SK-N-MC (cell line): Measurements from ENCODE around the gene NKAIN2.

Experiments used
- DNase-seq: peaks from one replicate; pipeline ENCODE4 v3.0.0-alpha.2; 2011; ENCODE audit warnings: low read depth, low spot score
- H3K27ac ChIP-seq: fragments of 200-600 bp; sonication (generic); 2 replicates; pipeline ENCODE4 v1.5.1; 2016; ENCODE audit warnings: mixed run types
- H3K36me3 ChIP-seq: fragments of 200-600 bp; sonication (generic); 2 replicates; pipeline ENCODE4 v1.6.1; 2017; ENCODE audit warnings: antibody characterized with exemption, low read length, mixed read lengths; ENCODE audit not compliant: insufficient read depth
- H3K4me3 ChIP-seq: fragments of 200-600 bp; sonication (generic); 2 replicates; pipeline ENCODE4 v1.5.1; 2016
- H3K9ac ChIP-seq: fragments of 200-600 bp; sonication (generic); 2 replicates; pipeline ENCODE4 v1.8.0; 2017; ENCODE audit warnings: mixed run types, mixed read lengths; ENCODE audit not compliant: insufficient read length
- H3K9me3 ChIP-seq: fragments of 200-600 bp; sonication (generic); 2 replicates; pipeline ENCODE4 v1.6.1; 2017; ENCODE audit warnings: low read depth, mild to moderate bottlenecking, antibody characterized with exemption, low read length, moderate library complexity, mixed read lengths
- EZH2 ChIP-seq: fragments of 200-600 bp; sonication (generic); IDR thresholded peaks from one replicate; pipeline ENCODE4 v1.6.1; 2017; ENCODE audit warnings: antibody characterized with exemption
- FOXP2 ChIP-seq: optimal IDR thresholded peaks from 2 replicates; pipeline ENCODE3; 2011; ENCODE audit warnings: mild to moderate bottlenecking, moderate library complexity; ENCODE audit not compliant: insufficient read depth; ENCODE audit errors: extremely low read length, control extremely low read depth
- POLR2AphosphoS5 ChIP-seq: IDR thresholded peaks from 2 replicates; pipeline ENCODE4 v1.6.1; 2012; ENCODE audit warnings: mild to moderate bottlenecking, low read depth, low read length, borderline replicate concordance

The NKAIN2 gene

DNA sequence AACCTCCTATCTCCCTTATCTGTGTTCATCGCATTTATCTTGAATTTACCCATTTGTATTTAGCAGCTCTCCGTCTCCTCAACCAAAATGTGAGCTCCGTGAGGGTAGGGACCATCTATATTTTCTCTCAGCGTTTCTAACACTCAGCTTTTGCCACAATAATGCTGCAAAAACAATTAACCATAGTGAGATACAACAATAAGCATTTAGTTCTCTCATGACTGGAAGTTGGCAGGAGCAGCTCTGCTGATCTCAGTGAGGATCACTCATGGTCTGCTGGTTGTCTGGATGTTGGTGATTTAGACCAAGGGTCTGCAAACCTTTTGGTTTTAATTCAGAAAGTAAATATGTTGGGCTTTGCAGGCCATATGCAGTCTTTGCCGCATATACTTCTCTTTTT lies 763.7 kb downstream of the NKAIN2 start:
- no peaks in the 10 kb centered on the region for H3K36me3 ChIP-seq
- H3K9me3 ChIP-seq = no peaks in the 10 kb centered on the region; the same call in 1 of the 2 replicates
- TF ChIP-seq FOXP2 (no peak), POLR2AphosphoS5 (no peak), EZH2 (no peak)
- H3K9ac ChIP-seq = no peak overlapping the region
- no peak for DNase-seq
- no peak overlapping the region for H3K27ac ChIP-seq
- no peak overlapping the region for H3K4me3 ChIP-seq

DNA sequence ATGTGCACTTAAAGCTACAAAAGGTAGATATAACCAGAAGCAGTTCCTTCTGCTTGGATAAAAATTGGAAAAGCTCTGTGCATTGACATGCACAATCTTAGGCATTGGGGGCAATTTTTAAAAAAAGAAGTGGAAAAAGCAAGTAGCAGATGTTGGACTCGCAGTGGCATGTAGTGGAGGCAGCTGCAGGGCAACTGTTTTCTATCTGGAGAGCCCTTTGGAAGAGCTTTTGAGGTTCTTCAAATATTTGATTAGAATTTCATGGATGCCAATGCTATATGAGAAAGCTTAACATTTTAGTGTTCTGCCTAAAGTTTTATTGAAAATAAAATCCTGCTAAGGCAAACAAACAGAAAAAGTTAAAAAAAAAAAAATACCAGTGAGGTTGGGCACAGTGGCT lies 770.3 kb downstream of the NKAIN2 start:
- H3K9me3 ChIP-seq = no peaks in the 10 kb centered on the region; the same call in 1 of the 2 replicates
- DNase-seq = no peak
- no peak overlapping the region for H3K27ac ChIP-seq
- no peak for TF ChIP-seq POLR2AphosphoS5
- no peak for TF ChIP-seq FOXP2
- TF ChIP-seq EZH2 = no peak
- H3K36me3 ChIP-seq = no peaks in the 10 kb centered on the region
- no peak overlapping the region for H3K4me3 ChIP-seq
- no peak overlapping the region for H3K9ac ChIP-seq

- Histone ChIP-seq H3K4me3 (no peak overlapping the region), H3K9me3 (no peaks in the 10 kb centered on the region), H3K9ac (no peak overlapping the region), H3K36me3 (no peaks in the 10 kb centered on the region), H3K27ac (no peak overlapping the region)
- no peak for DNase-seq
- TF ChIP-seq POLR2AphosphoS5 (no peak), FOXP2 (no peak), EZH2 (no peak)
Measured at GRCh38 chr6:124577734-124578281, 774.1 kb downstream of the NKAIN2 start.

DNA sequence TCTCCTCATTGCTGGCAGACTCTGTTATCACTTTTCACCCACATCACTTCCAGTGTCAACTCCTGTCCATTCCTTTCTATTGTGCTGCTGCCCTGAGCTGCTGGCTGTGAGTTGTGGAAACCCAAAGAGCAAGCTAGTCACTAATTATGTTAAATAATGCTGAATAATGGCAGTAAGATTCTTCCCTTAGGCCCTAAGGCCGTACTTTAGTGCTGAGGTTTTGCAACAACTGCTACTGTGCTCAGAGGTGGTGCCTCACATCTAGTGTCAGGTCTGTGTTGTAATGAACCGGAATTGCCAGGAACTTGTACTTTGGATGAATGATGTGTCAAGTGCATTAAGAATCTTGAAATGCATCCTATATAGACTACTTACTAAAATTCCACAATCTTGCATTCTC lies 786.3 kb downstream of the NKAIN2 start:
- no peaks in the 10 kb centered on the region for H3K36me3 ChIP-seq
- no peak overlapping the region for H3K9ac ChIP-seq
- H3K27ac ChIP-seq = no peak overlapping the region
- TF ChIP-seq FOXP2 = no peak
- no peak for TF ChIP-seq POLR2AphosphoS5
- no peak for TF ChIP-seq EZH2
- no peaks in the 10 kb centered on the region for H3K9me3 ChIP-seq
- H3K4me3 ChIP-seq = no peak overlapping the region
- peak; percentile 73 for DNase-seq

- TF ChIP-seq EZH2 = no peak
- no peak for TF ChIP-seq POLR2AphosphoS5
- TF ChIP-seq FOXP2 = no peak
- no peak overlapping the region for H3K27ac ChIP-seq
Measured at GRCh38 chr6:124599656-124600055, 796.0 kb downstream of the NKAIN2 start.

DNA sequence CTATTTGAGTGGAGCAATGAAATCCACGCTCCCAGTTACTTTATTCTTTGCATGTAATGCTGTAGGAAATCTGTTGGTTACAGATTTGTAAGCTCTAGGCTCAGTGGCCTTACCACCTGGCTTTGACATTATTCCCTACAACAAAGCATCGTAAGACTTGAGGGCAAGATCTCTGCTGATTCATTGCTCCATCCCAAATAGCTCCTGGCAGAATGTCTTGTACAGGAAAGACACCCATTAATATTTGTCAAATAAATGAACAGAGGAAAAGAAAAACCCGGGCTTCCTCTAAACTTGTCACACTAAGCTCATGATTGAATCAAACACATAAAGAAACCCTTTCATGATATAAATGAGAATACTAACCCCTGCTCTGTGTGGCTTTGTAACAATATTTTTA lies 801.1 kb downstream of the NKAIN2 start:
- TF ChIP-seq EZH2 (no peak), POLR2AphosphoS5 (no peak), FOXP2 (no peak)
- Histone ChIP-seq H3K9ac (no peak overlapping the region), H3K27ac (no peak overlapping the region), H3K9me3 (no peaks in the 10 kb centered on the region), H3K4me3 (no peak overlapping the region), H3K36me3 (no peaks in the 10 kb centered on the region)
- no peak for DNase-seq

More at GRCh38 chr6:124599656-124600055, 796.0 kb downstream of the NKAIN2 start:
- Histone ChIP-seq H3K4me3 (no peak overlapping the region), H3K9me3 (no peaks in the 10 kb centered on the region), H3K9ac (no peak overlapping the region), H3K36me3 (no peaks in the 10 kb centered on the region)
- DNase-seq = no peak

DNA sequence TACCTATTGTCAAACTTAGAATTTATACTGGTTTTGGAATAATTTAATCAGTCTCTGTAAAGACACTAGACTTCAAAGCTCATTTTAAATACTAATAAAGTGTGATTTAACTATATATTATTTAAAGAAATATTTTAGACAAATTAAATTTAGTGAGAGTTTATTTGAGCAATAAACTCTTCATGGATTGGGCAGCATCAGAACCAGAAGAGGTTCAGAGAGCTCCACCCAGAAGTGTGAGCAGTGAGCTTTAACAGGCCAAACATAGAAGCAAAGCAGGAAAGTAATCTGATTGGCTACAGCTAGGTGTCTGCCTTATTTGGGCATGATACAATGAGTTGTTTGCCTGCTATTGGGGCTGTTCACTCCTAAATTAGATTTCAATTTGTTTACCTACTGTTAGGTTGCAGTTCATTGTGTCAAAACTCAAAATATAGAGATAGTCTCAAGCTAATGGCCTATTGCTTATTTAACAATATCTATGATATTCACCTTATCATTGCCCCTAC lies 803.5 kb downstream of the NKAIN2 start:
- no peak for DNase-seq
- Histone ChIP-seq H3K9ac (no peak overlapping the region), H3K9me3 (no peaks in the 10 kb centered on the region), H3K27ac (no peak overlapping the region), H3K36me3 (no peaks in the 10 kb centered on the region), H3K4me3 (no peak overlapping the region)
- no peak for TF ChIP-seq EZH2
- TF ChIP-seq POLR2AphosphoS5 = no peak
- no peak for TF ChIP-seq FOXP2

- Histone ChIP-seq H3K9ac (no peak overlapping the region), H3K4me3 (no peak overlapping the region), H3K9me3 (no peaks in the 10 kb centered on the region), H3K27ac (no peak overlapping the region), H3K36me3 (no peaks in the 10 kb centered on the region)
- TF ChIP-seq EZH2 (no peak), FOXP2 (no peak), POLR2AphosphoS5 (no peak)
- DNase-seq = no peak
Measured at GRCh38 chr6:124613031-124613430, 809.4 kb downstream of the NKAIN2 start.

- Histone ChIP-seq H3K9me3 (no peaks in the 10 kb centered on the region), H3K27ac (no peak overlapping the region), H3K4me3 (no peak overlapping the region), H3K36me3 (no peaks in the 10 kb centered on the region), H3K9ac (no peak overlapping the region)
- no peak for DNase-seq
- TF ChIP-seq FOXP2 (no peak), EZH2 (no peak), POLR2AphosphoS5 (no peak)
Measured at GRCh38 chr6:124622351-124622750, 818.7 kb downstream of the NKAIN2 start.
